ENCODE results near the gene ADIRF.
"Not testable (repeated sequence)": the region's sequence is repeated elsewhere in the genome, so short reads cannot be mapped to it uniquely, and the experiment has no call there.

Gene ADIRF

GRCh38 chr10:86968271-86968993, at the start of gene ADIRF:
Gene ADIRF (plus strand): TSS chr10:86968482. CDS start chr10:86968545, 63 bp downstream.
- DNase-seq: no peak

- no peak for DNase-seq
These were observed 45.7 kb upstream of the ADIRF start for GRCh38 chr10:86922553-86922961.

GRCh38 chr10:86929468-86930380, 38.6 kb upstream of the ADIRF start:
- DNase-seq: no peak

GRCh38 chr10:86931872-86932271, 36.4 kb upstream of the ADIRF start:
- no peak for DNase-seq

GRCh38 chr10:86932674-86933073, 35.6 kb upstream of the ADIRF start:
- no peak for DNase-seq

- DNase-seq: not testable (repeated sequence)
These were observed 34.0 kb upstream of the ADIRF start for GRCh38 chr10:86934162-86934711.

GRCh38 chr10:86936661-86937501, 31.4 kb upstream of the ADIRF start:
- no peak for DNase-seq

- no peak for DNase-seq
These were observed 30.7 kb upstream of the ADIRF start for GRCh38 chr10:86937502-86938154.

- DNase-seq: no peak
These were observed 30.0 kb upstream of the ADIRF start for GRCh38 chr10:86938260-86938659.

- DNase-seq: not testable (repeated sequence)
These were observed 28.2 kb upstream of the ADIRF start for GRCh38 chr10:86940076-86940475.

GRCh38 chr10:86940677-86941076, 27.6 kb upstream of the ADIRF start:
- DNase-seq: no peak

GRCh38 chr10:86941426-86941825, 26.9 kb upstream of the ADIRF start:
- DNase-seq: no peak

- DNase-seq: no peak
These were observed 26.3 kb upstream of the ADIRF start for GRCh38 chr10:86941991-86942421.

- no peak for DNase-seq
These were observed 25.6 kb upstream of the ADIRF start for GRCh38 chr10:86942441-86943315.

GRCh38 chr10:86943316-86944030, 24.8 kb upstream of the ADIRF start:
- no peak for DNase-seq

GRCh38 chr10:86944031-86944419, 24.3 kb upstream of the ADIRF start:
- DNase-seq: no peak

- DNase-seq: no peak
These were observed 23.8 kb upstream of the ADIRF start for GRCh38 chr10:86944471-86944870.

- DNase-seq: no peak
These were observed 23.4 kb upstream of the ADIRF start for GRCh38 chr10:86944907-86945306.

- DNase-seq: no peak
These were observed 22.7 kb upstream of the ADIRF start for GRCh38 chr10:86945361-86946212.
